ENCODE results near the gene PALD1. TPM values are rescaled to one million over a fixed set of nuclear protein-coding genes. Genes with fewer than 3 reads are reported as not detected.

PALD1 gene
- total RNA-seq, 2 experiments from 2014 or later: 6.6 to 6.8 TPM

DNA sequence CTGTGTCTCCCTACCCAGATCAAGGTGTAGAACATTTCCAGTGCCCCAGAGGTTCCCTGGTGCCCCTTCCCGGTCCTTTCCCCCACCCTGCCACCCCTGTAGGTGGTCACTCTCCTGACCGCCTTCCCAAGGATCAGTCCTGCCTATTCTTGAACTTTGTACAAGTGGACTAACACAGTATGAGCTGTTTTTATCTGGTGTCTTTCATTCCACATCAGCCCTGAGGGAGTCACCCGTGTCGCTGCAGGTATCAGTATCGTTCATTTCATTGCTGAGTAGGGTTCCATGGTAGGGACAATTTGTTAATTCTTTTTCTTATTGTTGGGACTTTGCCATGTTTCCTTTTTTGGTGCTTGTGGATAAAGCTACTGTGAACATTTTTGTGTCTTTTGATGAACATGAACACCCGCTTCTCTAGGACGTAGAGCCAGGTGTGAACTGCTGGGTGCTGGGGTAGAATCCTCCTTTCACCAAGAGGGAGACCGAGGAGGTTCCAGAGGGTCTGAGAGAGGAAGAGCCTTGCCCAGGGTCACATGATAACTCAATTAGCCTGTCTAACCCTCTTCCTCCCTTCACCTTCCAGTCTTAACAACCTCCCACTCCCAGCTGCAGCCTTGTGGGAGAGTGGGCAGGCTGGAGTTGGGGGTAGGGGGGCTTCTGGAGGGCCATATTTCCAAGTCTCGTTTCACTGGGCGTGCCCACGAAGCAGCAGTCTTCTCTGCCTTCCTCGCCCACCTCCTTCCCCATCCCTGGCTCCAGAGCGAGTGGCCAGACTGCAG, 18.0 kb downstream of the PALD1 start:
- H3K36me3 Mint-ChIP-seq (ENCODE audit: low read depth): no peaks in the 10 kb centered on the region
- ChIA-PET CTCF (interaction anchor here (0.9 kb wide), 1 partner anchor 8 kb away, joined by 3 read pairs; no protein-coding TSS in a partner anchor), POLR2A (interaction anchor here (0.7 to 4.2 kb wide), 2 partner anchors 17 to 224 kb away, joined by 3 to 23 read pairs; partner anchors contain the start of gene PALD1)
- H3K9me3 Mint-ChIP-seq: no peaks in the 10 kb centered on the region
- no peak for ATAC-seq
- TF ChIP-seq, protein P1, sequence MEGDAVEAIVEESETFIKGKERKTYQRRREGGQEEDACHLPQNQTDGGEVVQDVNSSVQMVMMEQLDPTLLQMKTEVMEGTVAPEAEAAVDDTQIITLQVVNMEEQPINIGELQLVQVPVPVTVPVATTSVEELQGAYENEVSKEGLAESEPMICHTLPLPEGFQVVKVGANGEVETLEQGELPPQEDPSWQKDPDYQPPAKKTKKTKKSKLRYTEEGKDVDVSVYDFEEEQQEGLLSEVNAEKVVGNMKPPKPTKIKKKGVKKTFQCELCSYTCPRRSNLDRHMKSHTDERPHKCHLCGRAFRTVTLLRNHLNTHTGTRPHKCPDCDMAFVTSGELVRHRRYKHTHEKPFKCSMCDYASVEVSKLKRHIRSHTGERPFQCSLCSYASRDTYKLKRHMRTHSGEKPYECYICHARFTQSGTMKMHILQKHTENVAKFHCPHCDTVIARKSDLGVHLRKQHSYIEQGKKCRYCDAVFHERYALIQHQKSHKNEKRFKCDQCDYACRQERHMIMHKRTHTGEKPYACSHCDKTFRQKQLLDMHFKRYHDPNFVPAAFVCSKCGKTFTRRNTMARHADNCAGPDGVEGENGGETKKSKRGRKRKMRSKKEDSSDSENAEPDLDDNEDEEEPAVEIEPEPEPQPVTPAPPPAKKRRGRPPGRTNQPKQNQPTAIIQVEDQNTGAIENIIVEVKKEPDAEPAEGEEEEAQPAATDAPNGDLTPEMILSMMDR (IDR thresholded peaks at IDR 0.05): no peak
- intact Hi-C loops (cut with micrococcal nuclease): no loop called here
- peaks cover 11% of the 10 kb centered on the region for H3K27me3 Mint-ChIP-seq
- no peak for DNase-seq
- no peak overlapping the region for H3K27ac Mint-ChIP-seq
- H3K4me3 Mint-ChIP-seq: no peak overlapping the region
- H3K4me1 Mint-ChIP-seq (ENCODE audit: low read depth): peaks cover 27% of the 10 kb centered on the region

DNA sequence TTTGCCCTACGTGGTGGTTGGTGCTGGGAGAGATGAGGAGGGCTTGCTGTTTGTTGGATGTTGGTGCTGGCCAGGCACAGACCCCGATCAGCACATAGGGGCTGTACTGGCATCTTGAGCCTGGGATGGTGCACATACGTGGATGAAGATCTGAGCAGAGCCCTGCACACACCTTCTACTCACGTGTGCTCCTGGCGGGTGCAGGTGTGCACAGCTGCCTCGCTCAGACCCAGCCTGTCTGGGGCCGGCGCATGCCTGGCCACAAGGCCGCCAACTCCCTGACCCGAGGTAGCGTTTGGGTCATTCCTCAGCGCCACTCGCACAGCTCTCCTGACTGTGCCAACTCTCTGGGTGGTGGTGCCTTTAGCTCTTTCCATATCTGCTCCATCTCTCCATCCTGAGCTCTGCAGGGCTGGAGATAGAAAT, 18.6 kb downstream of the PALD1 start:
- ATAC-seq (no peak), DNase-seq (no peak)
- ChIA-PET POLR2A (interaction anchor here (0.7 to 4.2 kb wide), 2 partner anchors 18 to 224 kb away, joined by 3 to 23 read pairs; partner anchors contain the start of gene PALD1), CTCF (interaction anchor here (0.9 kb wide), 1 partner anchor 9 kb away, joined by 3 read pairs; no protein-coding TSS in a partner anchor)
- TF ChIP-seq, protein P1 (IDR thresholded peaks at IDR 0.05): no peak
- Mint-ChIP-seq H3K9me3 (no peaks in the 10 kb centered on the region), H3K4me1 (ENCODE audit: low read depth) (peaks cover 27% of the 10 kb centered on the region), H3K27me3 (peaks cover 11% of the 10 kb centered on the region), H3K27ac (no peak overlapping the region), H3K36me3 (ENCODE audit: low read depth) (no peaks in the 10 kb centered on the region), H3K4me3 (no peak overlapping the region)
- intact Hi-C loops (cut with micrococcal nuclease): no loop called here

DNA sequence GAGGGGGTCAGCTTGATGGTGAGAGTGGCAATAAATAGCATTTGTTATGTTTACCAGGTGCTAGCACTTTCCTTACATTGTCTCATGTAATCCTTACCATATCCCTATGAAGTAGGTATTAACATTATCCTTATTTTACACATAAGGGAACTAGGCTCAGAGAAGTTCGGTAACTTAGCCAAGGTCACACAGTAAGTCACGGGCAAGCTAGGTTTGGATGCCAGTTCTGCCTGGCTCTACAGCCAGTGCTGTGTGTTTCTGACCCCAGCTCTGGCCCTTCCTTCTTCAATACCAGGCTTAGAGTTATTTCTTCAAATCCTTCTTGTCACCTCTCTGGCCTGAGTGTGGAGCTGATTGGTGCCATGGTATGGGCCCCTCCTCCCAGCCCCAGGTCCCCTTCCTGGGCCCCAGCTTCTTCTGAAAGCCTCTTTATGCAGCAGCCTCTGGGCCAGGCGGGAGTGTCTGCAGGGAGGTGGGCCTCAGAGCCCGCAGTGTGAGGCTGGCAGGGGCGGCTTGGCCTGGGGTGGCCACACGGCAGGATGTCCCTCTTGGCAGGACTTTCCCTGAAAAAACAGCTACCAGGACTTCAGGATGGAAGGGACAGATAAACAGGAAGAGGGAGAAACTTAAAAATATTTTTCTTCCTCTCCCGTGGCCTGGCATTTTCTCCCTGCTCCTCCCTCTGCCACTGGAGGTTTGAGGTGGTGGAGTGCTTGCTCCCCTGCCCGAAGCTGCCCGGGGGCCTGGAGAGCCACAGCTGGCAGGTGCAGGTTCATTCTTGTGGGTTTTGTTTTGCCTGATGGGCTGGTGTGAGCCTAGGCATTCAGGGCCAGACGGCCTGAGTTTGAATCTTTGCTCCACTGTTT, 20.6 kb downstream of the PALD1 start:
- DNase-seq: no peak
- no peak for ATAC-seq
- Mint-ChIP-seq H3K4me3 (no peak overlapping the region), H3K27me3 (peaks cover 3% of the 10 kb centered on the region), H3K9me3 (no peaks in the 10 kb centered on the region), H3K4me1 (ENCODE audit: low read depth) (peaks cover 18% of the 10 kb centered on the region), H3K27ac (no peak overlapping the region), H3K36me3 (ENCODE audit: low read depth) (no peaks in the 10 kb centered on the region)
- intact Hi-C loops (cut with micrococcal nuclease): no loop called here
- ChIA-PET POLR2A (interaction anchor here (1.5 kb wide), 1 partner anchor 19 kb away, joined by 4 read pairs; no protein-coding TSS in a partner anchor), CTCF (interaction anchor here (1.0 to 1.7 kb wide), 3 partner anchors 22 to 60 kb away, joined by 3 to 10 read pairs (median 3); no protein-coding TSS in a partner anchor)
- TF ChIP-seq, protein P1 (IDR thresholded peaks at IDR 0.05): no peak

DNA sequence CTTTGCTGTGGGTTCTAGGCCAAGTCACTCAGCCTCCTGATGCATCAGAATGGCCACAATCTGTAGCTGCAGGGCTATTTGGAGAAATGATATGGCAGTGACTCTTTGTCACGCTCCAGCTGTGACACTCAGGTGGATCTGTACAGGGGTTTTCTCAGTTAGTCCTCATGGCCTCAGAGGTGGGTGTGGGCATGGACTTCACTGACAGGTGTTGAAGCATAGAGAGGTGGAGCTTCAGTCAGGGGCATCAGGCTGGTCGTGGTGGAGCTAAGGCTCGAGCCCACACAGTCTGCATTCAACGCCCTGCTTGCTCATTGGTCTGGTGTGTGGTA, 21.2 kb downstream of the PALD1 start:
- TF ChIP-seq, protein P1 (IDR thresholded peaks at IDR 0.05): no peak
- ATAC-seq (no peak), DNase-seq (no peak)
- ChIA-PET CTCF (interaction anchor here (1.7 kb wide), 1 partner anchor 22 kb away, joined by 3 read pairs; no protein-coding TSS in a partner anchor), POLR2A (interaction anchor here (1.5 kb wide), 1 partner anchor 19 kb away, joined by 4 read pairs; no protein-coding TSS in a partner anchor)
- Mint-ChIP-seq H3K4me1 (ENCODE audit: low read depth) (peaks cover 12% of the 10 kb centered on the region), H3K9me3 (no peaks in the 10 kb centered on the region), H3K36me3 (ENCODE audit: low read depth) (no peaks in the 10 kb centered on the region), H3K4me3 (no peak overlapping the region), H3K27me3 (peaks cover 3% of the 10 kb centered on the region), H3K27ac (no peak overlapping the region)
- intact Hi-C loops (cut with micrococcal nuclease): no loop called here
